Jurkat, Clone E6-1 (cell line): ENCODE measurements around the gene LTBP2.

Experiments
- DNase-seq: peaks from one replicate; pipeline ENCODE4 v3.0.0-alpha.2; 2011; ENCODE audit warnings: low read depth, low spot score
- H3K4me3 ChIP-seq: 2 replicates; pipeline ENCODE4 v1.5.1; 2011; ENCODE audit warnings: mild to moderate bottlenecking, low read length, control low read depth, moderate library complexity

Gene LTBP2

GRCh38 chr14:74566174-74567141 is 45.6 kb downstream of the LTBP2 start:
- no peak for DNase-seq
- no peak overlapping the region for H3K4me3 ChIP-seq

GRCh38 chr14:74563586-74564159 is 48.4 kb downstream of the LTBP2 start:
- no peak for DNase-seq
- H3K4me3 ChIP-seq: no peak overlapping the region

- H3K4me3 ChIP-seq: no peak overlapping the region
- DNase-seq: no peak
These were observed 48.8 kb downstream of the LTBP2 start for GRCh38 chr14:74563233-74563585.

GRCh38 chr14:74562515-74563232 is 49.4 kb downstream of the LTBP2 start:
- no peak overlapping the region for H3K4me3 ChIP-seq
- DNase-seq: no peak

GRCh38 chr14:74558655-74559054 is 53.4 kb downstream of the LTBP2 start:
- DNase-seq: no peak
- no peak overlapping the region for H3K4me3 ChIP-seq

GRCh38 chr14:74557691-74558090 is 54.3 kb downstream of the LTBP2 start:
- DNase-seq: no peak
- H3K4me3 ChIP-seq: no peak overlapping the region

GRCh38 chr14:74555476-74556050 is 56.5 kb downstream of the LTBP2 start:
- H3K4me3 ChIP-seq: no peak overlapping the region
- DNase-seq: no peak

- no peak overlapping the region for H3K4me3 ChIP-seq
- no peak for DNase-seq
These were observed 57.2 kb downstream of the LTBP2 start for GRCh38 chr14:74554742-74555362.

GRCh38 chr14:74552623-74553022 is 59.4 kb downstream of the LTBP2 start:
- DNase-seq: no peak
- H3K4me3 ChIP-seq: no peak overlapping the region

- H3K4me3 ChIP-seq: no peak overlapping the region
- DNase-seq: no peak
These were observed 60.3 kb downstream of the LTBP2 start for GRCh38 chr14:74551431-74552371.

- H3K4me3 ChIP-seq: no peak overlapping the region
- DNase-seq: no peak
These were observed 61.0 kb downstream of the LTBP2 start for GRCh38 chr14:74551001-74551400.

GRCh38 chr14:74550071-74550470 is 62.0 kb downstream of the LTBP2 start:
- DNase-seq: no peak
- H3K4me3 ChIP-seq: no peak overlapping the region

- DNase-seq: no peak
- no peak overlapping the region for H3K4me3 ChIP-seq
These were observed 62.4 kb downstream of the LTBP2 start for GRCh38 chr14:74549588-74549987.

- H3K4me3 ChIP-seq: no peak overlapping the region
- DNase-seq: no peak
These were observed 63.2 kb downstream of the LTBP2 start for GRCh38 chr14:74548881-74549280.

- DNase-seq: no peak
- no peak overlapping the region for H3K4me3 ChIP-seq
These were observed 64.6 kb downstream of the LTBP2 start for GRCh38 chr14:74547331-74547927.

GRCh38 chr14:74546416-74546815 is 65.6 kb downstream of the LTBP2 start:
- no peak overlapping the region for H3K4me3 ChIP-seq
- no peak for DNase-seq

GRCh38 chr14:74545386-74545785 is 66.7 kb downstream of the LTBP2 start:
- DNase-seq: no peak
- no peak overlapping the region for H3K4me3 ChIP-seq
